GM12892 (cell line): ENCODE results near the gene PRKRA.

Experiments
- POLR2A ChIP-seq: IDR thresholded peaks from 2 replicates; pipeline ENCODE4 v1.6.1; 2011; ENCODE audit warnings: low read depth, low read length, control low read depth
- POLR2AphosphoS5 ChIP-seq: IDR thresholded peaks from 2 replicates; pipeline ENCODE4 v1.6.1; 2011; ENCODE audit warnings: low read depth, low read length, control low read depth

GRCh38 chr2:178473373-178473772, 22.4 kb upstream of the PRKRA start:
- TF ChIP-seq POLR2A (no peak), POLR2AphosphoS5 (no peak)
